ENCODE results near the gene DST. TPM values are rescaled to one million over a fixed set of nuclear protein-coding genes. Genes with fewer than 3 reads are reported as not detected.

The DST gene
- total RNA-seq, 1 donor, result 573 TPM

GRCh38 chr6:56521976-56522375, 120.7 kb downstream of the DST start:
- Histone ChIP-seq H3K36me3 (ENCODE audit: insufficient read depth, low read length) (peaks cover 24% of the 10 kb centered on the region), H2AFZ (ENCODE audit: low read length) (no peak overlapping the region), H4K20me1 (ENCODE audit: insufficient read depth, low read length) (no peaks in the 10 kb centered on the region), H3K79me2 (ENCODE audit: insufficient read depth, low read length) (peaks cover 56% of the 10 kb centered on the region), H3K9me3 (ENCODE audit: low read depth, low read length) (no peaks in the 10 kb centered on the region), H3K4me1 (ENCODE audit: insufficient read depth, low read length) (peaks cover 29% of the 10 kb centered on the region), H3K27ac (ENCODE audit: low read depth, low read length) (no peak overlapping the region), H3K4me2 (ENCODE audit: insufficient read depth, low read length) (no peak overlapping the region), H3K27me3 (ENCODE audit: insufficient read depth, low read length) (no peaks in the 10 kb centered on the region), H3K4me3 (ENCODE audit: insufficient read depth, low read length) (no peak overlapping the region)
- no peak for DNase-seq (ENCODE audit: insufficient read length, low spot score, missing footprints)
- no peak for TF ChIP-seq CTCF (IDR thresholded peaks at IDR 0.05; ENCODE audit: extremely low read depth, low read depth, low read length)

DNA sequence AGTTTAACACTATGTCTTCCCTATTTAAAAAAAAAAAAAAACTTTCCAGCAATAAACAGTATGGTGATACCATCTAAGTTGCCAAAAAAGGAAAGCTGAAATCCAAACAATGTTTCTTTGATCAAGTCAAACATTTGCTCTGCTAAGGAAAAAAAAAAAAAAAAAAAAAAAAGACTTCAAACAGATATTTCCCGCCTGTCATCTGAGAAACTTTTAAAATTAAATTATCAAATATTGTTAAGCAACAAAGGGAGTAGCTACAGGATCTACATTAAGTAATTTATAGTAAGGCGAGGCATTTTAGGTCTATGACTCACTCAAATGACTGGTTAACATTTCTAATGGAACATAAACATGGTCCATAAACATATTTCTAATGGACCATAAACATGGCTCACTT, 121.2 kb downstream of the DST start:
- no peak overlapping the region for H3K27ac ChIP-seq (ENCODE audit: low read depth, low read length)
- no peak for DNase-seq (ENCODE audit: insufficient read length, low spot score, missing footprints)
- no peak for TF ChIP-seq CTCF (IDR thresholded peaks at IDR 0.05; ENCODE audit: extremely low read depth, low read depth, low read length)

DNA sequence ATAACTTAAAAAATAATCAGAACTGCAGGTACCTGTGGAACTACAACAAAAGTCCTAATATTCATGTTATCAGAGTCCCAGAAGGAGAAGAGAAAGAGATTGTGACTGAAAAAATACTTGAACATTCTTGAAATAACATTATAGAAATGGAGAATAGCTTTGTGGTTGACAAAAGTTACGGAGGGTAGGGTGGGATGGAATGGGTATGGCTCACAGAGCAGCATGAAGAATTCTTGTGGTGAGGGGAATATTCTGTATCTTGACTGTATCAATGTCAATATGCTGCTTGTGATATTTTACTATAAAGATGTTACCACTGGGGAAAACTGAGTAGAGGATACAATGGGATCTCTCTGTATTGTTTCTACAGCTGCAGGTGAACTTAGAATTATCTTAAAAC, 122.5 kb downstream of the DST start:
- peaks cover 56% of the 10 kb centered on the region for H3K79me2 ChIP-seq (ENCODE audit: insufficient read depth, low read length)
- H3K27ac ChIP-seq (ENCODE audit: low read depth, low read length), result peak overlapping the region; percentile 31
- H3K4me1 ChIP-seq (ENCODE audit: insufficient read depth, low read length), result peaks cover 12% of the 10 kb centered on the region

More for the DNA sequence above, 121.2 kb downstream of the DST start:
- H3K27me3 ChIP-seq (ENCODE audit: insufficient read depth, low read length), result no peaks in the 10 kb centered on the region
- H3K4me1 ChIP-seq (ENCODE audit: insufficient read depth, low read length), result peaks cover 24% of the 10 kb centered on the region
- peaks cover 56% of the 10 kb centered on the region for H3K79me2 ChIP-seq (ENCODE audit: insufficient read depth, low read length)
- no peak overlapping the region for H2AFZ ChIP-seq (ENCODE audit: low read length)
- H3K4me3 ChIP-seq (ENCODE audit: insufficient read depth, low read length), result no peak overlapping the region
- H3K4me2 ChIP-seq (ENCODE audit: insufficient read depth, low read length), result no peak overlapping the region
- H3K36me3 ChIP-seq (ENCODE audit: insufficient read depth, low read length), result peaks cover 24% of the 10 kb centered on the region
- H3K9me3 ChIP-seq (ENCODE audit: low read depth, low read length), result no peaks in the 10 kb centered on the region
- no peaks in the 10 kb centered on the region for H4K20me1 ChIP-seq (ENCODE audit: insufficient read depth, low read length)

More for the DNA sequence above, 122.5 kb downstream of the DST start:
- no peaks in the 10 kb centered on the region for H3K9me3 ChIP-seq (ENCODE audit: low read depth, low read length)
- DNase-seq (ENCODE audit: insufficient read length, low spot score, missing footprints), result no peak
- no peaks in the 10 kb centered on the region for H3K27me3 ChIP-seq (ENCODE audit: insufficient read depth, low read length)
- H2AFZ ChIP-seq (ENCODE audit: low read length), result no peak overlapping the region
- H3K4me2 ChIP-seq (ENCODE audit: insufficient read depth, low read length), result no peak overlapping the region
- H3K4me3 ChIP-seq (ENCODE audit: insufficient read depth, low read length), result no peak overlapping the region
- no peaks in the 10 kb centered on the region for H4K20me1 ChIP-seq (ENCODE audit: insufficient read depth, low read length)
- H3K36me3 ChIP-seq (ENCODE audit: insufficient read depth, low read length), result peaks cover 27% of the 10 kb centered on the region
- no peak for TF ChIP-seq CTCF (IDR thresholded peaks at IDR 0.05; ENCODE audit: extremely low read depth, low read depth, low read length)
